Liver (tissue), 9 donors: Measurements from ENCODE around the gene FHDC1. TPM values are rescaled to one million over a fixed set of nuclear protein-coding genes. Genes with fewer than 3 reads are reported as not detected.

Source experiments
- DNase-seq: peaks from one replicate; pipeline ENCODE4 v3.0.0-alpha.2; 2017; ENCODE audit warnings: low spot score
- H3K27ac ChIP-seq, 2 donors: one replicate each; pipeline ENCODE4 v1.7.0; 2013; ENCODE audit warnings: inconsistent platforms in 2 of 2, low read length in 2 of 2, control low read depth in 1 of 2, low read depth in 1 of 2, mild to moderate bottlenecking in 1 of 2
- H3K27me3 ChIP-seq, 4 donors: one replicate each; pipeline versions ENCODE4 v1.6.1 to v1.7.0; 2013; ENCODE audit warnings: low read length in 3 of 4, inconsistent platforms in 1 of 4, mild to moderate bottlenecking in 1 of 4, moderate library complexity in 1 of 4; ENCODE audit not compliant: control insufficient read depth in 4 of 4, insufficient read depth in 4 of 4
- H3K36me3 ChIP-seq, 4 donors: one replicate each; pipeline versions ENCODE4 v1.6.1 to v1.7.0; 2013; ENCODE audit warnings: low read length in 3 of 4, mild to moderate bottlenecking in 3 of 4, low read depth in 1 of 4, moderate library complexity in 1 of 4; ENCODE audit not compliant: control insufficient read depth in 4 of 4, insufficient read depth in 3 of 4
- H3K4me1 ChIP-seq, 4 donors: one replicate each; pipeline versions ENCODE4 v1.6.1 to v1.7.0; 2013; ENCODE audit warnings: low read length in 3 of 4, mild to moderate bottlenecking in 3 of 4, moderate library complexity in 1 of 4; ENCODE audit not compliant: control insufficient read depth in 4 of 4, insufficient read depth in 4 of 4
- H3K4me3 ChIP-seq, 3 donors: one replicate each; pipeline versions ENCODE4 v1.6.1 to v1.7.0; 2013; ENCODE audit warnings: low read length in 3 of 3, control low read depth in 1 of 3, low read depth in 1 of 3, mild to moderate bottlenecking in 1 of 3
- H3K9ac ChIP-seq, 2 donors: one replicate each; pipeline ENCODE4 v1.7.0; 2013; ENCODE audit warnings: low read length in 2 of 2, mild to moderate bottlenecking in 2 of 2, moderate library complexity in 2 of 2, control low read depth in 1 of 2, low read depth in 1 of 2
- H3K9me3 ChIP-seq, 4 donors: one replicate each; pipeline versions ENCODE4 v1.6.1 to v1.7.0; 2013; ENCODE audit warnings: low read length in 3 of 4; ENCODE audit not compliant: control insufficient read depth in 4 of 4
- ATF3 ChIP-seq: IDR thresholded peaks from 2 replicates; pipeline ENCODE4 v1.6.1; 2016; ENCODE audit warnings: antibody characterized with exemption
- EGR1 ChIP-seq, 2 donors: IDR thresholded peaks; 2 replicates each; pipeline ENCODE4 v1.6.1; 2016 to 2018; ENCODE audit warnings: antibody characterized with exemption in 2 of 2, low read depth in 2 of 2
- FOXA1 ChIP-seq: IDR thresholded peaks from 2 replicates; pipeline ENCODE4 v1.6.1; 2016; ENCODE audit warnings: antibody characterized with exemption
- FOXA2 ChIP-seq: IDR thresholded peaks from 2 replicates; pipeline ENCODE4 v1.6.1; 2016; ENCODE audit warnings: antibody characterized with exemption
- GABPA ChIP-seq, 2 donors: IDR thresholded peaks in 1 of 2; conservative IDR thresholded peaks in 1 of 2; 2 replicates each; pipeline ENCODE4 v1.6.1; 2016; ENCODE audit warnings: antibody characterized with exemption in 2 of 2, mild to moderate bottlenecking in 1 of 2, moderate library complexity in 1 of 2
- HNF4A ChIP-seq, 2 donors: conservative IDR thresholded peaks; 2 replicates each; pipeline ENCODE4 v1.6.1; 2016; ENCODE audit warnings: antibody characterized with exemption in 2 of 2, mild to moderate bottlenecking in 2 of 2
- HNF4G ChIP-seq: IDR thresholded peaks from 2 replicates; pipeline ENCODE4 v1.6.1; 2016; ENCODE audit warnings: antibody characterized with exemption
- JUND ChIP-seq, 2 donors: IDR thresholded peaks; 2 replicates each; pipeline ENCODE4 v1.6.1; 2016; ENCODE audit warnings: antibody characterized with exemption in 2 of 2
- MAX ChIP-seq: IDR thresholded peaks from 2 replicates; pipeline ENCODE4 v1.6.1; 2016; ENCODE audit warnings: antibody characterized with exemption
- NR2F2 ChIP-seq: IDR thresholded peaks from 2 replicates; pipeline ENCODE4 v1.6.1; 2016; ENCODE audit warnings: antibody characterized with exemption
- RAD21 ChIP-seq, 2 donors: IDR thresholded peaks; 2 replicates each; pipeline ENCODE4 v1.6.1; 2016; ENCODE audit warnings: antibody characterized with exemption in 2 of 2, mild to moderate bottlenecking in 2 of 2
- REST ChIP-seq: IDR thresholded peaks from 2 replicates; pipeline ENCODE4 v1.6.1; 2016; ENCODE audit warnings: antibody characterized with exemption, mild to moderate bottlenecking
- RXRA ChIP-seq, 2 donors: IDR thresholded peaks; 2 replicates each; pipeline ENCODE4 v1.6.1; 2017 to 2018; ENCODE audit warnings: antibody characterized with exemption in 2 of 2, mild to moderate bottlenecking in 1 of 2
- SP1 ChIP-seq: IDR thresholded peaks from 2 replicates; pipeline ENCODE4 v1.6.1; 2018; ENCODE audit warnings: antibody characterized with exemption, mild to moderate bottlenecking
- TAF1 ChIP-seq: conservative IDR thresholded peaks from 2 replicates; pipeline ENCODE4 v1.6.1; 2016; ENCODE audit warnings: antibody characterized with exemption, mild to moderate bottlenecking
- YY1 ChIP-seq: IDR thresholded peaks from 2 replicates; pipeline ENCODE4 v1.6.1; 2016; ENCODE audit warnings: antibody characterized with exemption, mild to moderate bottlenecking
- ZBTB33 ChIP-seq: IDR thresholded peaks from 2 replicates; pipeline ENCODE4 v1.6.1; 2016; ENCODE audit warnings: antibody characterized with exemption
- WGBS: extraction: QIAGEN DNeasy Blood & Tissue Kit; methylation state at CpG from one replicate; pipeline ENCODE4 v1.1.7; 2013; 5-methylcytosine and 5-hydroxymethylcytosine counted together
- polyA plus RNA-seq, 2 donors: library from polyadenylated mRNA; stranded (reverse) in 1 of 2; unstranded in 1 of 2; fragments of 200-250 nt in 1 of 2; fragments of >200 nt in 1 of 2; fragmentation: Nextera tagmentation in 1 of 2; extraction: Ambion mirVana in 1 of 2; gene quantifications; one replicate each; pipeline versions ENCODE4 v1.2.1 to v1.2.3, GENCODE V29; 2013 to 2015
- total RNA-seq, 2 donors: library from RNA; depleted of rRNA; stranded (reverse); fragments of >200 nt; gene quantifications; one replicate each; pipeline ENCODE4 v1.2.3, GENCODE V29; 2014
- donor health status: healthy.
- donor health status: healthy.
- donor health status: healthy.
- donor health status: healthy.
- donor health status: healthy.

Gene FHDC1
- total and polyA plus RNA-seq, 4 donors, result 0.06 to 33.0 (median 0.11) TPM

- no peak for TF ChIP-seq RXRA (IDR thresholded peaks at IDR 0.05)
- TF ChIP-seq FOXA1, result no peak
- no peak for TF ChIP-seq EGR1 (IDR thresholded peaks at IDR 0.05; ENCODE audit: low read depth in 2 of 2)
Observed at GRCh38 chr4:152968806-152969394, 32.8 kb downstream of the FHDC1 start (continued).

GRCh38 chr4:152970102-152970820 lies 34.1 kb downstream of the FHDC1 start:
- Histone ChIP-seq H3K27me3 (no peaks in the 10 kb centered on the region), H3K9ac (no peak overlapping the region), H3K9me3 (no peaks in the 10 kb centered on the region), H3K36me3 (no peaks in the 10 kb centered on the region), H3K4me3 (no peak overlapping the region), H3K27ac (no peak overlapping the region), H3K4me1 (no peaks in the 10 kb centered on the region)
- no peak for TF ChIP-seq ATF3
- TF ChIP-seq MAX, result no peak
- TF ChIP-seq FOXA1, result no peak
- TF ChIP-seq EGR1 (IDR thresholded peaks at IDR 0.05; ENCODE audit: low read depth in 2 of 2), result no peak
- TF ChIP-seq RXRA (IDR thresholded peaks at IDR 0.05), result no peak
- no peak for TF ChIP-seq YY1
- TF ChIP-seq REST, result no peak
- no peak for TF ChIP-seq ZBTB33
- TF ChIP-seq SP1, result no peak
- TF ChIP-seq GABPA (IDR thresholded peaks at IDR 0.05 in 1 of 2, conservative IDR thresholded peaks at IDR 0.05 in 1 of 2), result no peak
- TF ChIP-seq RAD21 (IDR thresholded peaks at IDR 0.05), result no peak
- TF ChIP-seq NR2F2, result no peak
- no peak for TF ChIP-seq TAF1
- TF ChIP-seq HNF4A (conservative IDR thresholded peaks at IDR 0.05), result no peak
- TF ChIP-seq FOXA2, result no peak
- TF ChIP-seq JUND (IDR thresholded peaks at IDR 0.05), result no peak
- TF ChIP-seq HNF4G, result no peak
- 84% methylated on average over 3 of the region's 3 CpGs for WGBS
- no peak for DNase-seq
